BJ (cell line): ENCODE results near the gene TIPIN. TPM values are rescaled to one million over a fixed set of nuclear protein-coding genes. Genes with fewer than 3 reads are reported as not detected.

Experiments
- CTCF ChIA-PET: fragments of 350-600 bp; formaldehyde crosslinking; extraction: SDS; loops from one replicate; lab custom pipeline; 2021; ENCODE audit warnings: antibody characterized with exemption, inconsistent platforms; lab: Yijun Ruan, JAX
- POLR2A ChIA-PET: fragments of 300-600 bp; sonication (Branson Sonifier 250); formaldehyde crosslinking; extraction: SDS; loops from one replicate; lab custom pipeline; 2021; ENCODE audit warnings: antibody characterized with exemption; lab: Charles Lee
- DNase-seq: peaks from one replicate; pipeline ENCODE4 v3.0.0-alpha.2; 2011; ENCODE audit warnings: low read depth
- H3K27me3 ChIP-seq: 2 replicates; pipeline ENCODE4 v1.6.0; 2011; ENCODE audit warnings: low read length; ENCODE audit not compliant: control insufficient read depth, insufficient read depth
- H3K36me3 ChIP-seq: 2 replicates; pipeline ENCODE4 v1.5.1; 2011; ENCODE audit warnings: low read length; ENCODE audit not compliant: control insufficient read depth, insufficient read depth
- H3K4me3 ChIP-seq: 2 replicates; pipeline ENCODE4 v1.5.1; 2011; ENCODE audit warnings: low read depth, mild to moderate bottlenecking, control low read depth, low read length
- polyA plus RNA-seq: library from polyadenylated mRNA; depleted of rRNA; stranded (reverse); fragments of >200 nt; gene quantifications from 2 replicates; pipeline ENCODE4 v1.2.3, GENCODE V29; 2011
- TF ChIP-seq, protein P1 (sequence below): IDR thresholded peaks from 2 replicates; pipeline ENCODE4 v1.5.1; 2011; ENCODE audit warnings: low read depth, mild to moderate bottlenecking, control low read depth, inconsistent platforms, low read length, moderate library complexity; ENCODE audit not compliant: insufficient read depth

TIPIN gene
- polyA plus RNA-seq, 1 experiment = 3.0 TPM

DNA sequence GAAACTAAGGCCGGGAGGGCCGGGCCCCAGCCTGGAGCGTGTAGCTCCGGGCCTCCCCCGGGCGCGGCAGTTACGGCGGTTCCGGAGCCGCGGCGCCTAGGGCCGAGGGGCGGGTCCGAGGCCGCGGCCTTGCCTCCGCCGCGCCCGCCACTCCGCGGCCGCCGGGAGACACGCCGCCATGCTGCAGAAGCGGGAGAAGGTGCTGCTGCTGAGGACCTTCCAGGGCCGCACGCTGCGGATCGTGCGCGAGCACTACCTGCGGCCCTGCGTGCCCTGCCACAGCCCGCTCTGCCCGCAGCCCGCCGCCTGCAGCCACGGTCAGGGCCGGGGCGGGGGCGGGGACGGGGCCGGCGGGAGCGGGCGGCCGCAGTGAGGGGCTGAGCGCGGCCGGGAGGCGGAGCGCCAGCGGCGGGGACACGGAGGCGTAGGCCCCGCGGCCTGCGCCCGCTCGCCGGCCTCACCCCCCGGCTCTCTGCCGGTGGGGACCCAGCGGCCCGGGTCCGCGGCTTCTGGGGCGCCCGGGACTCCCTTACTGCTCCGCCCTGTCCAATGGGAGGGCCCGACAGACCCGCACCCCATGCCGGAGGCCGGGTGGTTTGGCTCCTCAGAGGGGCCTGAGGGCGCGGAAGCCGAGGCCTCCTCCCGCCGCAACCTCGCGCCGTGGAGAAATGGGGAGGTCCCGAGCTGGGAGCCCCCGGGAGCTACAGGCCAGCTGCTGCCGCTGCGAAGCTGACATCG, 62.9 kb downstream of the TIPIN start, which contains the start of gene DIS3L:
Gene DIS3L (plus strand): TSS at position 150 of the 738 bp plus-strand sequence. CDS start 29 bp downstream, at position 179.
- ChIA-PET POLR2A (interaction anchor here (0.6 kb wide), 1 partner anchor 502 kb away, joined by 15 read pairs; the partner anchor contains the start of gene DENND4A), CTCF (interaction anchor here (0.6 to 1.7 kb wide), 5 partner anchors 12 to 204 kb away, joined by 3 to 4 read pairs (median 3); partner anchors contain the start of gene SNAPC5)
- DNase-seq = no peak
- Histone ChIP-seq H3K36me3 (no peaks in the 10 kb centered on the region), H3K27me3 (no peaks in the 10 kb centered on the region), H3K4me3 (peak within 1 kb of the TSS; percentile 51)
- TF ChIP-seq, protein P1, sequence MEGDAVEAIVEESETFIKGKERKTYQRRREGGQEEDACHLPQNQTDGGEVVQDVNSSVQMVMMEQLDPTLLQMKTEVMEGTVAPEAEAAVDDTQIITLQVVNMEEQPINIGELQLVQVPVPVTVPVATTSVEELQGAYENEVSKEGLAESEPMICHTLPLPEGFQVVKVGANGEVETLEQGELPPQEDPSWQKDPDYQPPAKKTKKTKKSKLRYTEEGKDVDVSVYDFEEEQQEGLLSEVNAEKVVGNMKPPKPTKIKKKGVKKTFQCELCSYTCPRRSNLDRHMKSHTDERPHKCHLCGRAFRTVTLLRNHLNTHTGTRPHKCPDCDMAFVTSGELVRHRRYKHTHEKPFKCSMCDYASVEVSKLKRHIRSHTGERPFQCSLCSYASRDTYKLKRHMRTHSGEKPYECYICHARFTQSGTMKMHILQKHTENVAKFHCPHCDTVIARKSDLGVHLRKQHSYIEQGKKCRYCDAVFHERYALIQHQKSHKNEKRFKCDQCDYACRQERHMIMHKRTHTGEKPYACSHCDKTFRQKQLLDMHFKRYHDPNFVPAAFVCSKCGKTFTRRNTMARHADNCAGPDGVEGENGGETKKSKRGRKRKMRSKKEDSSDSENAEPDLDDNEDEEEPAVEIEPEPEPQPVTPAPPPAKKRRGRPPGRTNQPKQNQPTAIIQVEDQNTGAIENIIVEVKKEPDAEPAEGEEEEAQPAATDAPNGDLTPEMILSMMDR = no peak

DNA sequence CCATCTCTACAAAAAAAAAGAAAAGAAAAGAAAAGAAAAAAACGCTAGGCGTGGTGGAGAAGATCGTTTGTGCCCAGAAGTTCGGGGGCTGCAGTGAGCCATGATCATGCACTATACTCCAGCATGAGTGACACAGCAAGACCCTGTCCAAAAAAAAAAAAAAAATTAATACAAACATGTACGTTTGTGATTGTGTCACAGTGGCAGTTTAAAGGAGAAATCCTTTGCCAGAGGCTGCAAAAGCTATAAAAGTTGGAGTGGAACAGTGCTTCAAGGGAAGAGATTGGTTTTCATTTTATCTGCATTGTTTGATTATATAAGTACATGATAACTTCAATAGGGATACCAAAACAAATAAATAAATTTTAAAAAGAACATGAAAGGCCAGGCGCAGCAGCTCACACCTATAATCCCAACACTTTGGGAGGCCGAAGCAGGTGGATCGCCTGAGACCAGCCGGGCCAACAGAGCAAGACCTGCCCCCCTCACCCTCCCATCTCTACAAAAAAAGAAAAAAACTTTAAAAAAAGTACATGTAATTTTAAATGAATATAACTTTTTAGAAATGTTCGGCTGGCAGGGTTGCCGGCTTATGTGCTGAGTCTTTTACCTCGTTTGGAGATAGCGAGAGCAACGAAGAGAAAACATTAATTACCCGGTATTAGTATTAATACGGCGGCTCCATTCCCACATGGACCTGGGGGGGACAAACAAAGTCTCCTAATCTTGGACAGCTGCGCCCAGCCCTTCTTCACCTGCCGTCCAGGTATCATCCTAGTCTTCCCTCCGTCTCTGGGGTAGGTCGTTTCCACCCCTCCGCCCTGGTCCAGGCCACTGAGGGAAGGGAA, 63.7 kb downstream of the TIPIN start:
- no peak for DNase-seq
- ChIA-PET POLR2A (no interaction called here), CTCF (interaction anchor here (1.6 to 1.7 kb wide), 2 partner anchors 205 to 377 kb away, joined by 4 to 6 read pairs; partner anchors contain the start of gene SNAPC5)
- H3K4me3 ChIP-seq = peak overlapping the region; percentile 51
- H3K36me3 ChIP-seq = no peaks in the 10 kb centered on the region
- TF ChIP-seq, protein P1 = no peak
- H3K27me3 ChIP-seq = no peaks in the 10 kb centered on the region

DNA sequence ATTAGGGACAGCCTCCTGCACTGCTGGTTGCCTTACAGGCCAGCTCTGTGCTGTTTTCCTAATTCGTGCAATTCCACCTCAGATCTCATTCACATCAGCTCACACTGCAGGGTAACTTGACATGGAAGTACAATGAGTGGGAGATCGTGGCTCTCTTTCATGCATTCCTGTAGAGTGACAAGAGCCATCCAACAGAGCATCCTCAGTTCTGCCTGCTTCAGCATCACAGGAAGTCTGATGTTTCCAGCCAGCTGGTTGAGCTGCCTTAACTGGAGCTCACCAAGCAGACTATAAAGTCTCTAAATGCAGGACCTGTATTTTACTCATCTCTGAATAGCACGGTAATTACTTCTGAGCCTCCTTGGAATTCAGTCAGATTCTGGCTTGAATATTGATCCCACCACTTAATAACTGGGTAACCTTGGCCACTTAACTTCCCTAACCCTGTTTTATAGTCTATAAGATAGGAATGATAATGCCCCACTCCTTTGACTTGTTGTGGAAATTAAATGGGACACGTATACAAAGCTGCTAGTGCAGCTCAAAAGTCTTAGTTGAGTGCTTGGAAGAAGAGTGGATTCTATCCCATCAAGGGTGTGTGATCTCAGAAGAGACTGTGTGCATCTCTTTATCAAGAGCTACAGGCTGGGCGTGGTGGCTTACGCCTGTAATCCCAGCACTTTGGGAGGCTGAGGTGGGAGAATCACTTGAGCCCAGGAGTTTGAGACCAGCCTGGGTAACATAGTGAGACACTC, 64.5 kb downstream of the TIPIN start:
- ChIA-PET CTCF (interaction anchor here (0.5 to 1.7 kb wide), 5 partner anchors 206 to 376 kb away, joined by 3 to 6 read pairs (median 4); partner anchors contain the start of gene SNAPC5), POLR2A (no interaction called here)
- H3K36me3 ChIP-seq = no peaks in the 10 kb centered on the region
- TF ChIP-seq, protein P1 = no peak
- no peaks in the 10 kb centered on the region for H3K27me3 ChIP-seq
- no peak for DNase-seq
- H3K4me3 ChIP-seq = no peak overlapping the region

DNA sequence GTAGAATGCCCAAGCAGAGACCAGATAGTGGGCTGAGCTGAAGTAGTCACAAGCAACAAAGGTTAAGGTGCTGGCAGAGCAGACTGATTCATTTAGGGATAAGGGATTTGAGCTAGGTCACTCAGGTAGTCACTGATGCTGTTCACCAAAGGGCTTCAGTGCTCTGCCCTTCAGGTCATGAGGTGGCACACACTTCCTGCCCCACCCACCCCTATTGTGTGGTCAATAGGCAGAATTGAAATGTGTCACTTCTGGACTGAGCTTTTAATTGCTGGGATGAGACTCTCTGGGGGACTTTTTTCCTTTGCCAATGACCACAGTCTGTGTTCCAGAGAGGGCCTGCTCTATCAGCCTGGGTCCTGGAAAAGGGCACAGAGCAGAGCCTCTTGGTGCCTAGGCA, 66.0 kb downstream of the TIPIN start:
- POLR2A ChIA-PET = no interaction called here
- no peak for DNase-seq
- CTCF ChIA-PET = interaction anchor here (0.9 to 1.4 kb wide), 3 partner anchors 12 to 374 kb away, joined by 3 read pairs; no protein-coding TSS in a partner anchor

More for the DNA sequence above, 66.0 kb downstream of the TIPIN start:
- TF ChIP-seq, protein P1 = no peak
- Histone ChIP-seq H3K27me3 (no peaks in the 10 kb centered on the region), H3K4me3 (no peak overlapping the region), H3K36me3 (no peaks in the 10 kb centered on the region)
